Stimulated activated CD4-positive, alpha-beta T cell treated with anti-CD3 and anti-CD28 coated beads, Interleukin-2, amount 100 ng/mL, for 24 hours (primary cell): ENCODE measurements around the gene CCDC126.
"Not testable (repeated sequence)": the region's sequence is repeated elsewhere in the genome, so short reads cannot be mapped to it uniquely, and the experiment has no call there.

Experiments used
- DNase-seq, 2 donors: peaks; one replicate each; pipeline ENCODE4 v3.0.0-alpha.2; 2020

Gene CCDC126, protein sequence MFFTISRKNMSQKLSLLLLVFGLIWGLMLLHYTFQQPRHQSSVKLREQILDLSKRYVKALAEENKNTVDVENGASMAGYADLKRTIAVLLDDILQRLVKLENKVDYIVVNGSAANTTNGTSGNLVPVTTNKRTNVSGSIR

DNA sequence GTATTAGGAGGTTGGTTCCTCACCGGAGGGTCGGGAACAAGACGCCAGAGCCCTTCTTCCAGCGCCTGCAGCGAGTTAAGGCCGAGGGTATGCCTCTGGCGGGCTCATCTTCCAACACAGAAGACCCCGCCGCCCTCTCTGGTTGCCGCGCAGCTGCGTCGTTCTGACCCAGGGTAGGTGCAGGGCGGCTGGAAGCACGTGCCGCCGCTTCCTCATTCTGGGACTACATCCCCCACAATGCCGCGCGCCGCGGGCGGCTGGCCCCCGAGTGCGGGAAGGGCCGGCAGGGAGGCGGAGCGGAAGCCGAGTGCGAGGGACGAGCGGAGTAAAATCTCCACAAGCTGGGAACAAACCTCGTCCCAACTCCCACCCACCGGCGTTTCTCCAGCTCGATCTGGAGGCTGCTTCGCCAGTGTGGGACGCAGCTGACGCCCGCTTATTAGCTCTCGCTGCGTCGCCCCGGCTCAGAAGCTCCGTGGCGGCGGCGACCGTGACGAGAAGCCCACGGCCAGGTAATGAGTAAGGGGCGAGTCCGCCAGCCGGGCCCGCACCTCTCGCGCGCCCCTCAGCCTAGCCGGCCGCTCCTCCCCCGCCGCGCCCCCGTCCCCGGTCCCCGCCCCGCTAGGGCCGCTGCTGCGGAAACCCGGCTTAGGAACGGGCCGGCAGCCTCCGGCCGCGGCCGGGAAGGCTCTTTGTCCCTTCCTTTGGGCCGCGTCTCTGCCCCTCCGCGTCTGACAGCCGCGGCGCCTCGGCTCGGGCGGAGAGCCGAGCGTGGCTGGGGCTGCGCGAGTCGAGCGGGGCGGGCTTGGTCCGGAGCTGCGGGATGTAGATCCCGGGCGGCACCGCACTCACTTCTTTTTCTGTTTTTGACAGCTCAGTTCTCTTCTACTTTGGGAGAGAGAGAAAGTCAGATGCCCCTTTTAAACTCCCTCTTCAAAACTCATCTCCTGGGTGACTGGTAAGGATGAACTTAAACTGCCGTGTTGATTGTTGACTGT lies at the start of gene CCDC126:
Gene CCDC126, plus strand, starts transcription at position 289 of the 998 bp plus-strand sequence. CDS start 13,934 bp downstream, outside the sequence.
- peak; percentile 83 to 88 for DNase-seq

DNA sequence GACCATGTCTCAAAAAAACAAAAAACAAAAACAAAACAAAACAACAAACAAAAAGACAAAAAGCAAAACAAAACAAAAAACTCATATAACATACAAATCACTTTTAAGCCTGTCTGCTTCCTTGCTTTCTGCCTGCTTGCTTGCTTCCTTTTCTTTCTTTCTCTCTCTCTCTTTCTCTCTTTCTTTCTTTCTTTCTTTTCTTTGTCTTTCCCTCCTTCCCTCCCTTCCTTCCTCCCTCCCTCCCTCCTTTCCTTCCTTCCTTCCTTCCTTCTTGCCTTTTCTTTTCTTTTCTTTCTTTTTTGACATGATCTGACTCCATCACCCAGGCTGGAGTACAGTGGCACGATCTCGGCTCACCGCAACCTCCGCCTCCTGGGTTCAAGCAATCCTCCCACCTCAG lies 49.5 kb upstream of the CCDC126 start:
- no peak for DNase-seq

DNA sequence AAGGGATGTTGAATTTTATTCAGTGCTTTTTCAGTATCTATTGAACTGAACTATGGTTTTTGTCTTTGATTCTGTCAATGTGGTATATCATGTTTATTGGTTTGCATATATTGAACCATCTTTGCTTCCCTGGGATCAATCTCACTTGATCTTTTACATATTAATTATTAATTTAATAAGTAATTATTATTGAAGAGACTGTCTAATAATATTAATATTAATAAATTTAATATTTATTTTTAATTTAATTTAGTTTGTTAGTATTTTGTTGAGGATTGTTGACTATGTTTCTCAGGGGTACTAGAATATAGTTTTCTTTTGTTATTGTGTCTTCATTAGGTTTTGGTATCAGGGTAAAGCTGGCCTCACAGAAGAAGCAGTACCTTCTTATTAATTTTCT lies 38.9 kb upstream of the CCDC126 start:
- DNase-seq, result no peak

DNA sequence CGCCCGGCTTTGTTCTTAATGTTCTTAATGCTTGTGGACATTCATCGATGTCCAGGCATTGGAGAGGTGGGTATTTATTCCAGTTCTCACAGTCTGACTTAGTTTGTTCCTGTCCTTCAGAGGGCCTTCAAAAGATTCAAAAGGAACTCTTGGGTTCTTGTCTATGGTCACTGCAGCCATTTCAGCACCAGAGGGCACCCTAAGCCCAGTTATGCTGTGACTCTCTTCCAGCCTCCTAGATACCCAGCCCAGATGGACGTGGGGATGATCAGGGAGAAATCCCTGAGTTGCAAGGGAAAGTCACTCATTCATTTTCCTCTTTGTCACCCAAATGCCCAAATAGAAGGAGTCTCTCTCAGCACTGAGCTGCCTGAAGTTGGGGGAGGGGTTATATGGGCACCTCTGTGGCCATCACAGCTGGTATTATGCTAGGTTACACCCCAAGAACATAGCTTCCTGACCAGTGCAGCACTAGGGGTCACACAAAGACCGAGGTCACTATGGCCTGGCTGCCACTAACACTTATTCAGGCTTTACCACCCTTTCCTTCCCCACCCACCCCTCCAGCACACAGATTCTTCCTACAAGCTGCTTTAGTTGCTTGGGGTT lies 26.5 kb upstream of the CCDC126 start:
- DNase-seq, result peak; percentile 74

DNA sequence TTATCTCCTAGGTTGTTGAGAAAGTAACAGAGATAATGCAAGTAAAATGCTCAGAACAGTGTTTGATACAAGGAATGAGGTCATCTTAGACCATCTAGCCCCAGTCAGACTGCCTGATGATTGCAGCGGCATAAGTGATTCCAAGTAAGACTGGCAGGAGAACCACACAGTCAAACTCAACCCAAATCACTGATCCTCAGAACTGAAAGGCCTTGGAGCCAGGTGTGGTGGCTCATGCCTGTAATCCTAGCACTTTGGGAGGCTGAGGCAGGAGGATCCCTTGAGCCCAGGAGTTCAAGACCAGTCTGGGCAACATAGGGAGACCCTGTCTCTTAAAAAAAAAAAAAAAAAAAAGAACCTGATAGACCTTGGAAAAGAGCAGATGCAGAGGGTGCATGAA lies 15.2 kb upstream of the CCDC126 start:
- not testable (repeated sequence) for DNase-seq

DNA sequence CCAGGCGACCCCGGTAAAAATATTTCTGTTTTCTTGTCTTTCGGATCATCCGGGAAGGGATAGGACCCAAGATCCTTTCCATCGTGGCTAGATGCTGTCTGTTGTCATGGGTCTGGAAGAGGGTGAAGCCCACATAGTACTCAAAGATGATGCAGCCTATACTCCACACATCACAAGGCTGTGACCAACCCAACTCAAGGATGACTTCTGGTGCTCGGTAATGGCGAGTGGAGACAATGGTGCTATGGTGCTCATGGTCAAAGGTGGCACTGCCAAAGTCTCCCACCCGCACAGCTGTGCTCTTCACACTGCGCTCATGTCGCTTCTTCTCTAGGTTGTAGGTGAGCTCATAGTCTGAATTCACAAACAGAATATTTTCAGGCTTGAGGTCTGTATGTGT lies 11.9 kb upstream of the CCDC126 start:
- not testable (repeated sequence) for DNase-seq

DNA sequence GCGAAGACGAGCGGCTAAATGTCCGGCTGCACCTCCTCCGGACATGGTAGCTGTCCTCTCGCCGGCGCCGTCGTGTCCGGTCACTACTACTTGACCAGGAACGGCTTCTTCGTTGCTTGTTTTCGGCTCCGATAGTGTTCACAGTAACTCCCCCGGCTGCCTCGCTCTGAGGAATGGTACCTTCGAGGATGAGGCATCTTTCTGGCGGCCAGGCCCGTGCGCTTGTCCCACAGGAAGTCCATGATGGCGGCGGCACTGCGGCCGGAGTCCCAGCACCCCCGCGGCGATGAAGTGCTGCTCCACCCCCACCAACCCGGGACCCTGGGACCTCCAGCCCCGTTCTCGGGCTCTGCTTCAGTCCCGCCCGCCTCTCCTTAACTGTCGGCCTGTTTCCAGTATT lies 11.0 kb upstream of the CCDC126 start:
- no peak for DNase-seq

DNA sequence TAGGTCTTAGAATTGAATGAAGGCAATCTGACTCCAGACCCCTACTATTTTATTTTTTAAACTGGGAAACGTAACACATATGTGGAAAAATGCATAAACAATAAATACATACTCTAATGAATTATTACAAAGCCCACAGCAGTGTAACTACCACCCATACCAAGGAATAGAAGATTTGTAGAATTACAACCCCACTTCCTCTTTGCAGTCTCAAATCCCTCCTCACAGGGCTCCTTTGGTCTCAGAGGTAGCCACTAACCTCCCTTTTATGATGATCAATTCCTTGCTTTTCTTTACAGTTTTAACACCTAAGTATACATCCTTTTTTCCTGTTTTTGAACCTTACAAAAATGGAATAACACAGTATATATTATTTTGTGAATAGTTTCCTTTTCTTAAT lies 6.7 kb upstream of the CCDC126 start:
- no peak for DNase-seq

DNA sequence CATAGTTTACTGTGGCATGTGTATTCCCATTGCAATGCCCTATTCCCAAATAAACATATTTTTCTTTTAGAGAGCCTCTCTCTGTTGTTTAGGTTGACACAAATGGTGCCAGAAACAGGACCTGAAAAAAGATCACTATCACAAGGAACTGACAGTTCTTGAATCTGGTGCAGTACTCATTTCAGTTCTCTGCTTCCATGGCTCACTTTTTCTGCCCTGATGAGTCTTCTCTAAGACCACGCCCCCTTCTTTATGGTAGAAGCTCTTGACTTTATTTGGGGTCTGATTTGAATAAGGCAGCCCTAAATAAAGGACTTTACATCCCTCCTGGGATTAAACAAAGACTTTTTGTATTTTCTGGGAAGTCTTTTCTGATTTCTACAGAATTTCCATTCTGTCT lies 3.5 kb upstream of the CCDC126 start:
- DNase-seq, result no peak

DNA sequence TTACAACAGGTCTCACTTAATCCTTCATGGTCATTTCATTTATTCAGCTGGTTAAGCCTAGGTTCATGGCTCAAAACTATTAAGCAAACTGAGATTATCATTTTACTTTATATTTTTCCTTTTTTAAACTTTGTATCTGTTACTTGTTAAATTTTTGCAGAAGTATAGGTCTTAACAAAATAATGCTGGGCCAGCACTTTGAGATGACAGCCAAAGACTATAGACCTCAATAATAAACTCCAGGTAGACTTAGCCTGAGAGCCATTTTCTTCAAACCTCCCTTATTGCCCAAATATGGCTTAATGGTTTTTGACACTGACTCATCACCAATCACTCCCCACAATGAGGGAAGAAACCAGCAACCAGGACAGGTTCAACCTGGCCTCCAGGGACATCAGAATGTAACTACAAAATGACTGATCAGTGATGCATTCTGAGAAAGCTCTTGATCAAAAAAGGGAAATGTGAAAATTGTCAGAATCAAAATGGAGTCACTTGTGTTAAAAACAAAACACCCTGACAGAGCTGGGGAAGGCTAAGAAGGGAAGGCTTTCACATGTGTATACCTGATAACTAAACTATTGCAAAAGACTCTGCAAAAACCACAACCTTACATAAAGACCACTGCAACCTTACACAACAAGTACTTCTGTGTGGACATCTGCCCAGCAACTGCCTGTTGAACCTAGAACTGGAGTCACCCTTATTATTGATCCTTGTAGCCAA lies 2.1 kb upstream of the CCDC126 start:
- DNase-seq, result peak; percentile 39 to 49

DNA sequence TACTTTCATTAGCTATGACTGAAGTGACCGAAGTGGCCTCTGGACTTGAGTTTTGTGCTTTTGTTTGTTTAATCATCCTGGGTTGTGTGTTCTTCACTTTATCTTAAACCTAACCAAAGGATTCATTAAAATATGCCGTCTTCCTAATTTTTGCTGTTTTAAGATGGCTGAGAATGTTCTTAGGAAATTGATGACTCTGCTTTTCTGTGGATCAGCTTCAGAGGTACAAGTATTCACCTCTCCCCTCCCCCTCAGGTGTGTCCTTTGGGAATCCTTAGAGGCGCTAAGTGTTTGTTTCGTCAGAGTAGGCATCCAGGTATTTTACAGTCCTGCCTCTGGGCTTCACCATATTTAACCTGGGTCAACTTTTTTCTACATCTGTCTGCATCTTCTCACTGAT lies 1.1 kb downstream of the CCDC126 start:
- DNase-seq, result no peak

DNA sequence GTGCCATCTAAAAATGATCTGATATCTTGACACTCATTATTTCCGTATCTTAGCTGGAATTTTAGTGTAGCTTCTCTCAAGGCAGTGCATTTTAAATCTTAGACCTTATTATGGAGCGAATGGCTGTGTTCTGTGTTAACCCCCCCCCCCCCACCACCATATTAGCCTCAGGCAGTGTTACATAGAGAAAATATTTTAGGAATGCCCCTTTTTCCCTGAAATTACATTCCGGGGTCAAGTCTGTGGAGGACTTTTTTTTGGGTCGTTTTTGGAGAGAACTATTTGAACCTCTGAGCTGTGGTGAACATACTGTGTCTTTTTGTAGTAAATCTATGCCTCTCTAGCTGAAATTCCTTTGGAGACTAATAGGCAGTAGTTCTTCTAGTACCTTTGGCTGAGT lies 3.1 kb downstream of the CCDC126 start:
- DNase-seq, result no peak

DNA sequence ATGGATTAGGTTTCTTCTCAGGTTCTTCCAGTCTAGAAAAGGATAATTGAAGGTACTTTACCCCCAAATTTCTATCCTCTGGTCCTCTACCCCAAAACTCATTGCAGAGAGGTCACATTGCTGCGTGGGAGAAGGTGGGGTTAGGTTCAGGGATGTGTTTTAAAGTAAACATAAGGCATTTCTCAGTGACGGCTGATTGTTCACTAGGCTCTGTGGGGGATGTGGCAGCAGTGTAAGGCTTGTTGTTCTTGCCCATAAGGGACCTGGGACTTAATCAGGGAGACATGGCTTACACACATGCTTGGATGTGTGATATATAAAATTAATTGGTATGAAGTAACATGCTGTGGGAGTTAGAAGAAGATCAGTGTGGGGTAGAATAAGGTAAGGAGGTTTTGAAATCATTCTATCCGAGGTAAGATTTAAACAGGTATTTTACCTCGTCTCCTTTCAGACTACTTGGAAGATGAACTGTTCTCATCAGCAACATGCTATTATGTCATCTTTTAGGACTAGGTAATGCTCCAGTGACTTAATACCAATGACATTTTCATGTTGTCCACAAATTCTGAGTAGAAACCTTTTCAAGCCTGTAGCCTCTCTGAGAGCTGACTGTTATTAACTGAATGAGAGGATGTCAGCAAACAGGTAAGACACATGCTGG lies 6.6 kb downstream of the CCDC126 start:
- no peak for DNase-seq

DNA sequence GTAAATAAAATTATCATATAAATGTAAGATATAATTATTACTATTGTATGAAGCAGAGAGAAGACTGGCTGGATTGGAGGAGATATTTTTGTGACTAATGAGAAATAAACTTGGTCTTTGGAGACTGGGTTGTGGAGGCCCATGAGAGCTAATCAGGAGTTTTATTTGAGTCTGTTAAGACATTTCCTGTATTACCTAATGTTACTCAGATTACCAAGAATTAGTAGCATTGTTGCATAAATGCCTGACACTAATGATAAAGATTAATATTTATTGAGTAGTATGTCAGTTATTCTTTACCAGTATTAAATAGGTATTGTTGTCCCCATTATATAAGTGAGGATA lies 7.1 kb downstream of the CCDC126 start:
- no peak for DNase-seq

DNA sequence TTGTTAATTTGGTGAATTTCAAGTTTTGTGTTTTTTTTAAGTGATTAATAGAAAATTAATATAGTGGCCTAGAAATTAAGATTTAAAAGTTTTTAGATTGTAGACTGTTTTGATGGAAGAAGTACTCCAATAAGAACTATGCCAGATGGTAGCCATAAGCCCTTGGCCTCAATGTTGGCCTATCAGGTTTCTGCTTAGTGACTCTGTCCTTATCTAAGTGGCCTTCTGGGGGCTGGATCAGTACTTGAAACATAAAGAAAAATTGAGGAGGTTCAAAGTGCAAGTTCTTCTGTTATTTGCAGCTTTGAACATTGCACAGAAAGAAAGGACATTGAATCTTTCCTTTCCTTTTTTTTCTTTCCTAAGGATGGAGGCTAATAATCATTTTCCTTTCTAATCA lies 9.9 kb downstream of the CCDC126 start:
- DNase-seq, result no peak

DNA sequence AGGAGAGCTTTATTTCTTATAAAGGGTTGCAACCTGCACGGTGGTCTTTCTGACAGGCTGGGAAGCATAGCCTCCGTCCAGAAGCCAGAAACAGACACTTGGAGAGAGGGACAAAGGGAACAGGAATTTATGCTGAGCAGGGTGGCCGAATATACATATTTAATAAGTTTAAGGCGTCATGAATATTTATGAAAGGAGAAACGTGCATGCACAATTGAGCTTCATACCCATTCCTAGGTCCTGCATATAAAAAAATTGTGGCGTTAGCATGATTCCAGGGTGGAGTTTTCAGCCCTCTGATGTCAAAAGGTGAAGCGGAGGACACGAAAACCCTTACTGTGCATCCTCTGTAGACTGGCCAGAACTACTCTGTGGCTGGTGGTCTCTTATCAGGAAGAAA lies 10.7 kb downstream of the CCDC126 start:
- no peak for DNase-seq

DNA sequence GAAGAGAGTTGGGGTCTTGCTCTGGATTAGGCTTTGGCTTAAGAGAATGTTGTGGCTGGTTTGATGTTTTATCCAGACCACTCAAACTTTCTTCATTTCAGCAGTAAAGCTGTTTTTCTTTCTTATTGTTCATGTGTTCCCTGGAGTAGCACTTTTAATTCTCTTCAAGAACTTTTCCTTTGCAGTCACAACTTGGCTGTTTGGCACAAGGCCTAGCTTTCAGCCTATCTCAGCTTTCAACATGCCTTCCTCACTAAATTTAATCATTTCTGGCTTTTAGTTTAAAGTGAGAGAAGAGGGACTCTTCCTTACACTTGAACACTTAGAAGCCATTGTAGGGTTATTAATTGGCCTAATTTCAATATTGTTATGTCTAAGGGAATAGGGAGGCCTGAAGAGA lies 18.1 kb downstream of the CCDC126 start:
- DNase-seq, result no peak

DNA sequence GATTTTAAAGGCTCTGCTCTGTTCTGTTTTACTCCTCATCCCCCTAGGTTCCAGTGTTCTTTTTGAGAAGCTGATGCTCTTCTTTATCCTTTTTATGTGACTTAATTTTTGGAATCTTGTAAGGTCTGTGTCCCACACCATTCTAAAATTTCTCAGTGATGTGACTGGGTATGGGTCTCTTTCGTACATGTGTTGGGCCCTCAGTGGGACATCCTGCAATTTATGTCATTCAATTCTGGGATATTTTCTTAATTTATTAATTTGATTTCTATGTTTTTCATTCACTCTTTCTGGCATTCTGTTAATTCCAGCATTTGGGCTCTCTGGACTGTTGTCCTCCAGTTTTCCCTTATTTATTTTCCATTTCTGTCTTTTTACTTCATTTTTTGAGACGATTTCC lies 19.4 kb downstream of the CCDC126 start:
- DNase-seq, result no peak

DNA sequence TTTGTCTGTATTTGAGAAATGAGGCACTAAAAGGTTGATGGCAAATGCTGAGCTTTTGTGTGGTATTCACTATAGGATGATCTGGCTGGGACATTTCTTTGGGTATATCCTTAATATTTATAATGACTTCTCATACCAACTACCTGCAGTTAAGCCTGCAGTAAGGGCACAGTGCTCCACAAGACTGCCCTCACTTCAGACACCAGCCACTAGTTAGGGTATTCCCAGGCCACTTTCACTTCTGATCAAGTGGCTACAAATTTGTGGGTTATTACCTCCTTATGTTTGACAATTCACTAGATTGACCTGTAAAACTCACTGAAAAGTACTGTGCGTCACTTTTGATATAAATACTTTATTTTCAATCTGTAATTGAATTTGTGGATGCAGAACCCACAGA lies 20.3 kb downstream of the CCDC126 start:
- no peak for DNase-seq

DNA sequence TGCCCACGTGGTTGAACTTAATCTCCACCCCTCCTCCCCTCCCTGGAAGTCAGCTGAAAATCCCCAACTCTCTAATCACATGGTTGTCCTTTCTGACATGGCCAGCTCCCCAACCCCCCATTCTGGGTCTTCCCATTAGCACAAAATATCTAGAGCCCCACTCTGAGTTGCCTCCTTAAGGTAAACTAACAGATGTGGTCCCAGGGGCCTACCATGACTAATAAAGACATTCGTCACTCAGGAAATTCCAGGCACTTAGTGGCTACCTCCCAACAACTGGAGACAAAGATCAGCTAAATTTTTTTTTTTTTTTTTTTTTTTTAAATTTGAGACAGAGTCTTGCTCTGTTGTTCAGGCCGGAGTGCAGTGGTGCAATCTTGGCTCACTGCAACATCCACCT lies 21.1 kb downstream of the CCDC126 start:
- DNase-seq, result no peak

DNA sequence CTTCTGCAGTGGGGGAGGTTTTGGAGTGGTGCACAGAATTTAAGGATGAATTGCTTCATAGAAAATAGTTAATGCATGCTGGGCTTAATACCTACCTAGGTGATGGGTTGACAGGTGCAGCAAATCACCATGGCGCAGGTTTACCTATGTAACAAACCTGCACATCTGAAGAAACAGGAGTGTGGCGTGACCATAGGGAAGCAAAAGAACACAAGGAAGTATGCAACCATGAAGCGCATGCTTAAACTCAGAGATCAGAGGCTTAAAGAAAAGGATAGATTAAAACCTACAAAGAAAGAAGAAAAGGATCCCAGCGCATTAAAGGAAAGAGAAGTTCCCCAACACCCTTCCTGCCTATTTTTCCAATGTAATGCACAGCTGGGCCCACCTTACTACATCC lies 22.0 kb downstream of the CCDC126 start:
- no peak for DNase-seq

DNA sequence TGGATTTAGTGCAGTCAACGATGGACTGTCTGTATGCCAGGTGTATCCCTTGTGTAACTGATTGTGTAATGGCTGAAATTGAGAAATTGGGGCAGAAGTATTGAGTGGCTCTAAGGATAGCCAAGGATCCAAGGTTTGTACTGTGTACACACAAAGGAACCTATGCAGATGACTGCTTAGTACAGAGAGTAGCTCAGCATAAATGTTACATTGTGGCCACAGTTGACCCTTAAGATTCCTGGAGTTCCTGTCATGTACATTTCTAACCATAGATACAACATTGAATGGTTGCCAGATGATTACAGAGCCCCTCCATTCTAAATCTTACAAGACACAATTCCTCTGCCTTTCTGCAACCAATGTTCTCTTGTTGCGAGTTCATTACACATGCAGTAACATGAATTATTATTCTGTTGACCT lies 25.3 kb downstream of the CCDC126 start:
- no peak for DNase-seq

DNA sequence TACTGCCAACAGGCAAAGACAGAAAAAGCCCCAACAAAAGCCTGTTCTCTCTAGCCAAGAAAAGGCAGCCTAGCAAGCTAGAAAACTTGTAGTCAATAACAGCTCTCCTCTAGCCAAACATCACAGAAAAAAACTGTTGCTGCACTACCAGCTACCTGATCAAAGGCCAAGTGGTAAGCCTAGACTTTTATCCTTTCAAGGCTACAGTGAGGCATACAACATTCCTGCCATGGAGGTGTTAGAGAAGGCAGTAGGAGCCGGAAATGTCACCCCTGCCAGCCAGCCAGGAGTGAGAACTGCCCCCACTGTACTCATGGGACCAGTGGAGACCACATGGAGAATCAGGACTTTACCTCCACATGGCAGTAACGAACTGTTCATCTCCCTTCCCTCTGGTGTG lies 31.2 kb downstream of the CCDC126 start:
- no peak for DNase-seq
